ENCODE results near the gene OR2V1. TPM values are rescaled to one million over a fixed set of nuclear protein-coding genes. Genes with fewer than 3 reads are reported as not detected.
A peak's percentile ranks its signal among the peaks of the same experiment; 100 is the strongest.
"Not testable (repeated sequence)": the region's sequence is repeated elsewhere in the genome, so short reads cannot be mapped to it uniquely, and the experiment has no call there.

OR2V1 gene
- total RNA-seq, 6 experiments from 2014 or later, result not detected

- no peak overlapping the region for H3K27ac ChIP-seq
- no peaks in the 10 kb centered on the region for H3K36me3 ChIP-seq
- H3K4me3 ChIP-seq, result no peak overlapping the region
- WGBS (ENCODE audit: insufficient coverage, low coverage, low lambda C conversion rate, missing lambda C conversion rate), result 16% methylated on average over 8 of the region's 62 CpGs
- TF ChIP-seq CTCF (IDR thresholded peaks at IDR 0.05), result no peak
- no peak for TF ChIP-seq POLR2A (IDR thresholded peaks at IDR 0.05)
- H3K27me3 ChIP-seq, result no peaks in the 10 kb centered on the region
- no peaks in the 10 kb centered on the region for H3K9me3 ChIP-seq
- no peaks in the 10 kb centered on the region for H3K4me1 ChIP-seq
- no peak for ATAC-seq
- DNase-seq, result no peak
- intact Hi-C loops (cut with DNase I), result no loop called here
Measured at GRCh38 chr5:181100121-181100875, 30.7 kb downstream of the OR2V1 start.

GRCh38 chr5:181099602-181100086, 31.3 kb downstream of the OR2V1 start:
- no peaks in the 10 kb centered on the region for H3K36me3 ChIP-seq
- WGBS (ENCODE audit: insufficient coverage, low coverage, low lambda C conversion rate, missing lambda C conversion rate), result 31% methylated on average over 5 of the region's 11 CpGs
- intact Hi-C loops (cut with DNase I), result no loop called here
- DNase-seq, result no peak
- H3K9me3 ChIP-seq, result no peaks in the 10 kb centered on the region
- H3K27me3 ChIP-seq, result no peaks in the 10 kb centered on the region
- H3K4me1 ChIP-seq, result no peaks in the 10 kb centered on the region
- no peak overlapping the region for H3K27ac ChIP-seq
- no peak overlapping the region for H3K4me3 ChIP-seq
- ATAC-seq, result no peak
- TF ChIP-seq POLR2A (IDR thresholded peaks at IDR 0.05) (no peak), CTCF (IDR thresholded peaks at IDR 0.05) (no peak)

- TF ChIP-seq CTCF (IDR thresholded peaks at IDR 0.05) (no peak), POLR2A (IDR thresholded peaks at IDR 0.05) (no peak)
- no peak for DNase-seq
- Histone ChIP-seq H3K27me3 (no peaks in the 10 kb centered on the region), H3K9me3 (no peaks in the 10 kb centered on the region), H3K27ac (no peak overlapping the region), H3K4me1 (no peaks in the 10 kb centered on the region), H3K4me3 (no peak overlapping the region), H3K36me3 (no peaks in the 10 kb centered on the region)
- 12% methylated on average over 10 of the region's 22 CpGs for WGBS (ENCODE audit: insufficient coverage, low coverage, low lambda C conversion rate, missing lambda C conversion rate)
- intact Hi-C loops (cut with DNase I), result no loop called here
- ATAC-seq, result no peak
Measured at GRCh38 chr5:181098762-181099601, 32.0 kb downstream of the OR2V1 start.

- H3K27me3 ChIP-seq; H3K4me1 ChIP-seq; H3K9me3 ChIP-seq; H3K36me3 ChIP-seq; DNase-seq; H3K27ac ChIP-seq; intact Hi-C loops (cut with DNase I); H3K4me3 ChIP-seq: not testable (repeated sequence)
- peak; percentile 23 to 55 (median 30) for ATAC-seq
- WGBS (ENCODE audit: insufficient coverage, low coverage, low lambda C conversion rate, missing lambda C conversion rate), result 7% methylated on average over 6 of the region's 56 CpGs
Measured at GRCh38 chr5:181097759-181098491, 33.0 kb downstream of the OR2V1 start.

- no CpG with 5 or more reads among the region's 26 CpGs for WGBS (ENCODE audit: insufficient coverage, low coverage, low lambda C conversion rate, missing lambda C conversion rate)
- intact Hi-C loops (cut with DNase I); H3K4me3 ChIP-seq; H3K27ac ChIP-seq; H3K4me1 ChIP-seq; DNase-seq; H3K27me3 ChIP-seq; H3K9me3 ChIP-seq; ATAC-seq; H3K36me3 ChIP-seq: not testable (repeated sequence)
Measured at GRCh38 chr5:181097383-181097753, 33.6 kb downstream of the OR2V1 start.

- H3K36me3 ChIP-seq; intact Hi-C loops (cut with DNase I); H3K4me1 ChIP-seq; H3K9me3 ChIP-seq; ATAC-seq; H3K27me3 ChIP-seq; H3K27ac ChIP-seq; DNase-seq; H3K4me3 ChIP-seq: not testable (repeated sequence)
- no CpG with 5 or more reads among the region's 26 CpGs for WGBS (ENCODE audit: insufficient coverage, low coverage, low lambda C conversion rate, missing lambda C conversion rate)
Measured at GRCh38 chr5:181096721-181097382, 34.1 kb downstream of the OR2V1 start.

- H3K9me3 ChIP-seq; H3K4me3 ChIP-seq; ATAC-seq; intact Hi-C loops (cut with DNase I); DNase-seq; H3K27me3 ChIP-seq; H3K36me3 ChIP-seq; H3K4me1 ChIP-seq; H3K27ac ChIP-seq: not testable (repeated sequence)
- WGBS (ENCODE audit: insufficient coverage, low coverage, low lambda C conversion rate, missing lambda C conversion rate), result 25% methylated on average over 1 of the region's 3 CpGs
Measured at GRCh38 chr5:181095162-181095561, 35.8 kb downstream of the OR2V1 start.
